Endodermal cell (in vitro differentiated cells): Measurements from ENCODE around the gene PLPP4. TPM values are rescaled to one million over a fixed set of nuclear protein-coding genes. Genes with fewer than 3 reads are reported as not detected.

Experiments used
- DNase-seq: peaks from one replicate; pipeline ENCODE4 v3.0.0-alpha.2; 2017
- H3K27ac ChIP-seq: 2 replicates; pipeline ENCODE4 v1.5.1; 2013; ENCODE audit warnings: mild to moderate bottlenecking, low read depth, low read length, moderate library complexity
- H3K27me3 ChIP-seq: 2 replicates; pipeline ENCODE4 v1.6.1; 2013; ENCODE audit warnings: mild to moderate bottlenecking, low read length, moderate library complexity; ENCODE audit not compliant: insufficient read depth, control insufficient read depth, poor library complexity, severe bottlenecking
- H3K36me3 ChIP-seq: 2 replicates; pipeline ENCODE4 v1.7.0; 2013; ENCODE audit warnings: mild to moderate bottlenecking, low read length, moderate library complexity; ENCODE audit not compliant: control insufficient read depth, insufficient read depth
- H3K4me1 ChIP-seq: one replicate; pipeline ENCODE4 v1.7.0; 2013; ENCODE audit warnings: low read length; ENCODE audit not compliant: control insufficient read depth, insufficient read depth
- H3K4me3 ChIP-seq: 2 replicates; pipeline ENCODE4 v1.5.1; 2013; ENCODE audit warnings: mild to moderate bottlenecking, low read length, moderate library complexity
- H3K9ac ChIP-seq: 2 replicates; pipeline ENCODE4 v1.6.1; 2013; ENCODE audit warnings: mild to moderate bottlenecking, low read length, moderate library complexity; ENCODE audit not compliant: poor library complexity, severe bottlenecking; ENCODE audit errors: extremely low read depth
- H3K9me3 ChIP-seq: 2 replicates; pipeline ENCODE4 v1.6.1; 2013; ENCODE audit warnings: mild to moderate bottlenecking, low read length, moderate library complexity; ENCODE audit not compliant: control insufficient read depth
- H3K27ac Mint-ChIP-seq: 2 replicates; pipeline ENCODE4 v1.8.0; 2020; ENCODE audit warnings: mixed read lengths
- H3K27me3 Mint-ChIP-seq: 2 replicates; pipeline ENCODE4 v1.8.0; 2021; ENCODE audit warnings: mild to moderate bottlenecking, mixed read lengths; ENCODE audit not compliant: insufficient read depth
- H3K36me3 Mint-ChIP-seq: 2 replicates; pipeline ENCODE4 v1.8.0; 2020; ENCODE audit warnings: low read depth, mixed read lengths
- H3K4me1 Mint-ChIP-seq: 2 replicates; pipeline ENCODE4 v1.8.0; 2020; ENCODE audit warnings: mixed read lengths
- H3K4me3 Mint-ChIP-seq: 2 replicates; pipeline ENCODE4 v1.8.0; 2020; ENCODE audit warnings: mild to moderate bottlenecking, moderate library complexity, mixed read lengths
- H3K9me3 Mint-ChIP-seq: 2 replicates; pipeline ENCODE4 v1.8.0; 2020; ENCODE audit warnings: mild to moderate bottlenecking, mixed read lengths
- WGBS, 2 experiments: methylation state at CpG; one replicate each; pipeline versions ENCODE4 v1.1.5 to v1.1.7; 2013; ENCODE audit warnings: missing lambda C conversion rate in 2 of 2, mixed read lengths in 1 of 2; ENCODE audit not compliant: insufficient coverage in 1 of 2, insufficient read length in 1 of 2; 5-methylcytosine and 5-hydroxymethylcytosine counted together
- total RNA-seq, 2 donors: library from RNA; stranded (reverse); fragmentation: NEBNext Ultra II Directional in 1 of 2; extraction: Animal tissue kit (Norgen Biotek cat#: 25700) in 1 of 2; gene quantifications; 2 replicates in 1 of 2; 3 replicates in 1 of 2; pipeline ENCODE4 v1.2.1, GENCODE V29; 2021
- TF ChIP-seq, protein P1 (sequence below): fragments of 200-600 bp; sonication (generic); conservative IDR thresholded peaks from 2 replicates; pipeline ENCODE4 v1.5.0; 2021; ENCODE audit warnings: antibody characterized with exemption, mild to moderate bottlenecking

PLPP4 gene
- total RNA-seq, 2 donors from 2014 or later = 8.7 to 14.4 TPM

DNA sequence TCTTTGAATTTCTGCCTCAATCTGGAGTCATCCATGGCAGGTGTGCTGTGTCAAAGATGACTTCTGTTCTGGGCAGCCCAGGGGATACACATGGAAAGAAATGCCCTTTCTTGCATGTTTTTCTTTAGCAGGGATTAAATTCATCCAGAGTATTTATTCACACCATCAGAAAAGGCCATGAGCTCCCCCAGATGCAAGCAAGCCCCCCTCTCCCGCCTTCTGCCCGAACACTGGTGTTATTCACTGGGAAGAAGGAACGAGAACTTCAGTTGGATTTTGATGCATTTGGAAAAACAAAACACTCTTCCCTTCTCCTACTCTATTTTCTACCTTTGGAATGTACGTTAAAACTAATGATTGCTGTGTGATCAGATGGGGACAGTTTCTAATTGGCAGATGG is 1.4 kb downstream of the PLPP4 start:
- peaks cover 20% of the 10 kb centered on the region for H3K4me1 ChIP-seq
- Mint-ChIP-seq H3K36me3 (no peaks in the 10 kb centered on the region), H3K27ac (no peak overlapping the region), H3K4me3 (peak overlapping the region; percentile 70), H3K4me1 (peaks cover 40% of the 10 kb centered on the region), H3K9me3 (no peaks in the 10 kb centered on the region), H3K27me3 (peaks cover 46% of the 10 kb centered on the region)
- TF ChIP-seq, protein P1, sequence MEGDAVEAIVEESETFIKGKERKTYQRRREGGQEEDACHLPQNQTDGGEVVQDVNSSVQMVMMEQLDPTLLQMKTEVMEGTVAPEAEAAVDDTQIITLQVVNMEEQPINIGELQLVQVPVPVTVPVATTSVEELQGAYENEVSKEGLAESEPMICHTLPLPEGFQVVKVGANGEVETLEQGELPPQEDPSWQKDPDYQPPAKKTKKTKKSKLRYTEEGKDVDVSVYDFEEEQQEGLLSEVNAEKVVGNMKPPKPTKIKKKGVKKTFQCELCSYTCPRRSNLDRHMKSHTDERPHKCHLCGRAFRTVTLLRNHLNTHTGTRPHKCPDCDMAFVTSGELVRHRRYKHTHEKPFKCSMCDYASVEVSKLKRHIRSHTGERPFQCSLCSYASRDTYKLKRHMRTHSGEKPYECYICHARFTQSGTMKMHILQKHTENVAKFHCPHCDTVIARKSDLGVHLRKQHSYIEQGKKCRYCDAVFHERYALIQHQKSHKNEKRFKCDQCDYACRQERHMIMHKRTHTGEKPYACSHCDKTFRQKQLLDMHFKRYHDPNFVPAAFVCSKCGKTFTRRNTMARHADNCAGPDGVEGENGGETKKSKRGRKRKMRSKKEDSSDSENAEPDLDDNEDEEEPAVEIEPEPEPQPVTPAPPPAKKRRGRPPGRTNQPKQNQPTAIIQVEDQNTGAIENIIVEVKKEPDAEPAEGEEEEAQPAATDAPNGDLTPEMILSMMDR = no peak
- H3K9ac ChIP-seq = no peak overlapping the region
- H3K27ac ChIP-seq = no peak overlapping the region
- H3K27me3 ChIP-seq = peaks cover 40% of the 10 kb centered on the region
- no peaks in the 10 kb centered on the region for H3K9me3 ChIP-seq
- no peaks in the 10 kb centered on the region for H3K36me3 ChIP-seq
- 94% methylated on average over 3 of the region's 4 CpGs; no CpG with 5 or more reads in 1 of the 2 experiments for WGBS, 2 experiments
- no peak for DNase-seq
- peak overlapping the region; percentile 79 for H3K4me3 ChIP-seq

DNA sequence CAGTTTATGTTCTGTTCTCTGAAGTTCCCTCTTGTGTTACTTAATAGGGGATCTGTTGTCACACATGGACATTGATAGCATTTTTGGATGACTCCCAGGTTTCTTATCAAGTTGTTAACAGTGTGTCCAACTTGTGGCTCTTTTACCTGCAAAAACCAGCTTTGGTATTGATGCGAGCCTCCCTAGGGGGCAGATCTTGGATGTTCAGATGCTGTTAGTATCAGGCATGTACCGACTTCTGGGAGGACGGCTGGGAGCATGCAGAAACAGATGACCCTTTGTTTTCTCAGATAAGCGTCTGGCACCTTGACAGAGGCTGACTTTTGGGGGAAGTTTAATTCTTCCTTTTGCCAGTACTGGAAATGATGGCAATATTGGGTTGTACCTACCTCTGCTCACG is 2.2 kb downstream of the PLPP4 start:
- H3K4me3 Mint-ChIP-seq = no peak overlapping the region
- peaks cover 40% of the 10 kb centered on the region for H3K4me1 Mint-ChIP-seq
- DNase-seq = no peak
- TF ChIP-seq, protein P1 = no peak
- Histone ChIP-seq H3K4me3 (peak overlapping the region; percentile 39), H3K9me3 (no peaks in the 10 kb centered on the region), H3K36me3 (no peaks in the 10 kb centered on the region), H3K27ac (no peak overlapping the region), H3K4me1 (peaks cover 20% of the 10 kb centered on the region), H3K9ac (no peak overlapping the region), H3K27me3 (peaks cover 32% of the 10 kb centered on the region)
- no peaks in the 10 kb centered on the region for H3K9me3 Mint-ChIP-seq
- H3K36me3 Mint-ChIP-seq = no peaks in the 10 kb centered on the region
- WGBS, 2 experiments = 70 to 73% methylated on average over 5 of the region's 5 CpGs
- no peak overlapping the region for H3K27ac Mint-ChIP-seq
- H3K27me3 Mint-ChIP-seq = peaks cover 39% of the 10 kb centered on the region

DNA sequence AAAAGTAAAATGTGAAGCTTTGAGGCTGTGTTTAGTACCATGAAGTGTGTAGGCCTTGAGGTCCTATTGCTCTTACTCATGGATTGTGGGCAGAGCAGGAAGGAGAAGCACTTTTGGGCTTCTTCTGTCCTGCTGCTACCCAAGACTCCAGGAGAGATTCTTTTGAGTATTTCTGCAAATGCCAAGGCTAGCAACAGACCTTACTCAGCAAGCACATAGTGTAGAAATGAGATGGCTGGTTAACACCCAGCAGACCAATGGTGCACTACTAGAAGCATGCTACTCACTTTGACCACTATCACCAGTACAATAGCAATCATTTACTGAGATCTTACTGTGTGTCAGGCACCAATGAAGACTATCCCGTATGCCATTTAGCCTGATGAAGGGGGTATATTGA is 3.2 kb downstream of the PLPP4 start:
- no peaks in the 10 kb centered on the region for H3K9me3 ChIP-seq
- Mint-ChIP-seq H3K9me3 (no peaks in the 10 kb centered on the region), H3K4me1 (peaks cover 42% of the 10 kb centered on the region), H3K27ac (no peak overlapping the region), H3K36me3 (no peaks in the 10 kb centered on the region), H3K4me3 (no peak overlapping the region), H3K27me3 (peaks cover 29% of the 10 kb centered on the region)
- H3K36me3 ChIP-seq = no peaks in the 10 kb centered on the region
- peaks cover 22% of the 10 kb centered on the region for H3K27me3 ChIP-seq
- peaks cover 20% of the 10 kb centered on the region for H3K4me1 ChIP-seq
- H3K9ac ChIP-seq = no peak overlapping the region
- WGBS, 2 experiments = 72% methylated on average over 1 of the region's 1 CpG; no CpG with 5 or more reads in 1 of the 2 experiments
- no peak overlapping the region for H3K27ac ChIP-seq
- TF ChIP-seq, protein P1 = no peak
- H3K4me3 ChIP-seq = no peak overlapping the region
- no peak for DNase-seq
